Measurements from ENCODE around the gene NR0B2.
A peak's percentile ranks its signal among the peaks of the same experiment; 100 is the strongest.
"Not testable (repeated sequence)": the region's sequence is repeated elsewhere in the genome, so short reads cannot be mapped to it uniquely, and the experiment has no call there.

The NR0B2 gene

GRCh38 chr1:26889551-26890466 is 24.0 kb downstream of the NR0B2 start, which contains the start of gene GPN2:
GPN2 (minus strand) TSS chr1:26890283; CDS start chr1:26890096, 187 bp downstream.
- H3K4me3 ChIP-seq (ENCODE audit: low read length in 2 of 2): peak within 1 kb of the TSS; percentile 94 to 97
- no peaks in the 10 kb centered on the region for H3K27me3 ChIP-seq (ENCODE audit: control insufficient read depth in 1 of 2, insufficient read depth in 2 of 2, low read length in 2 of 2)
- peak within 1 kb of the TSS; percentile 93 for H3K27ac ChIP-seq (ENCODE audit: low read length)
- H3K4me1 ChIP-seq (ENCODE audit: control insufficient read depth, insufficient read depth, low read length): peaks cover 18% of the 10 kb centered on the region
- peaks cover 41 to 52% of the 10 kb centered on the region in 2 donors for H3K36me3 ChIP-seq (ENCODE audit: control insufficient read depth in 2 of 2, insufficient read depth in 2 of 2, low read length in 2 of 2)
- peak within 1 kb of the TSS; percentile 84 to 96 for H3K9ac ChIP-seq (ENCODE audit: low read length in 2 of 2)
- no peaks in the 10 kb centered on the region for H3K9me3 ChIP-seq (ENCODE audit: control insufficient read depth in 2 of 2, low read length in 2 of 2)

- H3K4me3 ChIP-seq (ENCODE audit: low read length in 2 of 2): no peak overlapping the region
- H3K27ac ChIP-seq (ENCODE audit: low read length): no peak overlapping the region
- peaks cover 43 to 52% of the 10 kb centered on the region in 2 donors for H3K36me3 ChIP-seq (ENCODE audit: control insufficient read depth in 2 of 2, insufficient read depth in 2 of 2, low read length in 2 of 2)
- H3K9ac ChIP-seq (ENCODE audit: low read length in 2 of 2): no peak overlapping the region
- no peaks in the 10 kb centered on the region for H3K27me3 ChIP-seq (ENCODE audit: control insufficient read depth in 1 of 2, insufficient read depth in 2 of 2, low read length in 2 of 2)
- peaks cover 18% of the 10 kb centered on the region for H3K4me1 ChIP-seq (ENCODE audit: control insufficient read depth, insufficient read depth, low read length)
- H3K9me3 ChIP-seq (ENCODE audit: control insufficient read depth in 2 of 2, low read length in 2 of 2): no peaks in the 10 kb centered on the region
Measured at GRCh38 chr1:26888231-26888630, 25.5 kb downstream of the NR0B2 start.

GRCh38 chr1:26887125-26887524 is 26.6 kb downstream of the NR0B2 start:
- H3K4me1 ChIP-seq (ENCODE audit: control insufficient read depth, insufficient read depth, low read length): peaks cover 18% of the 10 kb centered on the region
- no peaks in the 10 kb centered on the region for H3K9me3 ChIP-seq (ENCODE audit: control insufficient read depth in 2 of 2, low read length in 2 of 2)
- H3K27me3 ChIP-seq (ENCODE audit: control insufficient read depth in 1 of 2, insufficient read depth in 2 of 2, low read length in 2 of 2): no peaks in the 10 kb centered on the region
- H3K27ac ChIP-seq (ENCODE audit: low read length): no peak overlapping the region
- H3K9ac ChIP-seq (ENCODE audit: low read length in 2 of 2): no peak overlapping the region
- H3K36me3 ChIP-seq (ENCODE audit: control insufficient read depth in 2 of 2, insufficient read depth in 2 of 2, low read length in 2 of 2): peaks cover 43 to 52% of the 10 kb centered on the region in 2 donors
- no peak overlapping the region for H3K4me3 ChIP-seq (ENCODE audit: low read length in 2 of 2)

GRCh38 chr1:26882696-26883463 is 30.9 kb downstream of the NR0B2 start:
- Histone ChIP-seq H3K4me1 (ENCODE audit: control insufficient read depth, insufficient read depth, low read length) (peaks cover under 1% of the 10 kb centered on the region), H3K36me3 (ENCODE audit: control insufficient read depth in 2 of 2, insufficient read depth in 2 of 2, low read length in 2 of 2) (peaks cover 49 to 61% of the 10 kb centered on the region in 2 donors), H3K4me3 (ENCODE audit: low read length in 2 of 2) (no peak overlapping the region), H3K9ac (ENCODE audit: low read length in 2 of 2) (no peak overlapping the region), H3K27ac (ENCODE audit: low read length) (no peak overlapping the region), H3K27me3 (ENCODE audit: control insufficient read depth in 1 of 2, insufficient read depth in 2 of 2, low read length in 2 of 2) (no peaks in the 10 kb centered on the region), H3K9me3 (ENCODE audit: control insufficient read depth in 2 of 2, low read length in 2 of 2) (no peaks in the 10 kb centered on the region)

- H3K4me1 ChIP-seq (ENCODE audit: control insufficient read depth, insufficient read depth, low read length); H3K9ac ChIP-seq (ENCODE audit: low read length in 2 of 2); H3K27me3 ChIP-seq (ENCODE audit: control insufficient read depth in 1 of 2, insufficient read depth in 2 of 2, low read length in 2 of 2); H3K4me3 ChIP-seq (ENCODE audit: low read length in 2 of 2); H3K27ac ChIP-seq (ENCODE audit: low read length); H3K9me3 ChIP-seq (ENCODE audit: control insufficient read depth in 2 of 2, low read length in 2 of 2): not testable (repeated sequence)
- peaks cover 57 to 60% of the 10 kb centered on the region in 2 donors for H3K36me3 ChIP-seq (ENCODE audit: control insufficient read depth in 2 of 2, insufficient read depth in 2 of 2, low read length in 2 of 2)
Measured at GRCh38 chr1:26881611-26882010, 32.2 kb downstream of the NR0B2 start.

DNA sequence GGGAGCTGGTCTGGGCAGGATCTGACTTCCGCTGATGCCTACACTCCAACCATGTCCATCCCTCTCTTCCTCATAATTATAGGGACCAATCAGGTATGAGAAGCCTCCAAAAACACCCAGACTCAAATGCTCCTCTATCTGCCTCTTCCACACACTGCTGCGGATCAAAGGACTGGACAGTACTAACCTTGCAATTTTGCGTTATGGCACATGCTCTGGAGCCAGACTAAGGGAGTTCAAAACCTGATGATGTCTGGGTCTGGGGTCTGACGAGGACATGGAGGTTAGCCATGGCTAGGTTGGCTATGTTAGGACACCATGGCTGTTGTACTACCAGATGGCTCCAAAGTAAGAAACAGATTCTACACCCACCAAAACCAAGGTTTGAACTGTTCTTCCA is 34.0 kb downstream of the NR0B2 start:
- H3K27ac ChIP-seq (ENCODE audit: low read length): no peak overlapping the region
- no peak overlapping the region for H3K4me3 ChIP-seq (ENCODE audit: low read length in 2 of 2)
- peaks cover 4% of the 10 kb centered on the region for H3K4me1 ChIP-seq (ENCODE audit: control insufficient read depth, insufficient read depth, low read length)
- H3K9ac ChIP-seq (ENCODE audit: low read length in 2 of 2): no peak overlapping the region
- H3K36me3 ChIP-seq (ENCODE audit: control insufficient read depth in 2 of 2, insufficient read depth in 2 of 2, low read length in 2 of 2): peaks cover 44 to 46% of the 10 kb centered on the region in 2 donors
- H3K9me3 ChIP-seq (ENCODE audit: control insufficient read depth in 2 of 2, low read length in 2 of 2): no peaks in the 10 kb centered on the region
- H3K27me3 ChIP-seq (ENCODE audit: control insufficient read depth in 1 of 2, insufficient read depth in 2 of 2, low read length in 2 of 2): no peaks in the 10 kb centered on the region

- peaks cover 23 to 27% of the 10 kb centered on the region in 2 donors for H3K36me3 ChIP-seq (ENCODE audit: control insufficient read depth in 2 of 2, insufficient read depth in 2 of 2, low read length in 2 of 2)
- H3K4me1 ChIP-seq (ENCODE audit: control insufficient read depth, insufficient read depth, low read length): peaks cover 4% of the 10 kb centered on the region
- no peaks in the 10 kb centered on the region for H3K9me3 ChIP-seq (ENCODE audit: control insufficient read depth in 2 of 2, low read length in 2 of 2)
- no peak overlapping the region for H3K27ac ChIP-seq (ENCODE audit: low read length)
- no peaks in the 10 kb centered on the region for H3K27me3 ChIP-seq (ENCODE audit: control insufficient read depth in 1 of 2, insufficient read depth in 2 of 2, low read length in 2 of 2)
- no peak overlapping the region for H3K4me3 ChIP-seq (ENCODE audit: low read length in 2 of 2)
- peak overlapping the region in 1 of 2 donors; percentile 13 for H3K9ac ChIP-seq (ENCODE audit: low read length in 2 of 2)
Measured at GRCh38 chr1:26877326-26877725, 36.4 kb downstream of the NR0B2 start.

GRCh38 chr1:26874896-26875295 is 38.9 kb downstream of the NR0B2 start:
- Histone ChIP-seq H3K27ac (ENCODE audit: low read length) (no peak overlapping the region), H3K36me3 (ENCODE audit: control insufficient read depth in 2 of 2, insufficient read depth in 2 of 2, low read length in 2 of 2) (peaks cover 14 to 15% of the 10 kb centered on the region in 2 donors), H3K4me1 (ENCODE audit: control insufficient read depth, insufficient read depth, low read length) (peaks cover 4% of the 10 kb centered on the region), H3K9ac (ENCODE audit: low read length in 2 of 2) (no peak overlapping the region), H3K27me3 (ENCODE audit: control insufficient read depth in 1 of 2, insufficient read depth in 2 of 2, low read length in 2 of 2) (no peaks in the 10 kb centered on the region), H3K9me3 (ENCODE audit: control insufficient read depth in 2 of 2, low read length in 2 of 2) (no peaks in the 10 kb centered on the region), H3K4me3 (ENCODE audit: low read length in 2 of 2) (no peak overlapping the region)

- not testable (repeated sequence) for H3K4me3 ChIP-seq (ENCODE audit: low read length in 2 of 2); H3K27me3 ChIP-seq (ENCODE audit: control insufficient read depth in 1 of 2, insufficient read depth in 2 of 2, low read length in 2 of 2); H3K27ac ChIP-seq (ENCODE audit: low read length); H3K9me3 ChIP-seq (ENCODE audit: control insufficient read depth in 2 of 2, low read length in 2 of 2); H3K4me1 ChIP-seq (ENCODE audit: control insufficient read depth, insufficient read depth, low read length); H3K9ac ChIP-seq (ENCODE audit: low read length in 2 of 2); H3K36me3 ChIP-seq (ENCODE audit: control insufficient read depth in 2 of 2, insufficient read depth in 2 of 2, low read length in 2 of 2)
Measured at GRCh38 chr1:26873097-26873496, 40.7 kb downstream of the NR0B2 start.

- no peaks in the 10 kb centered on the region for H3K27me3 ChIP-seq (ENCODE audit: control insufficient read depth in 1 of 2, insufficient read depth in 2 of 2, low read length in 2 of 2)
- H3K36me3 ChIP-seq (ENCODE audit: control insufficient read depth in 2 of 2, insufficient read depth in 2 of 2, low read length in 2 of 2): no peaks in the 10 kb centered on the region
- peaks cover 24% of the 10 kb centered on the region for H3K4me1 ChIP-seq (ENCODE audit: control insufficient read depth, insufficient read depth, low read length)
- peak overlapping the region; percentile 93 to 98 for H3K9ac ChIP-seq (ENCODE audit: low read length in 2 of 2)
- H3K27ac ChIP-seq (ENCODE audit: low read length): peak overlapping the region; percentile 96
- H3K9me3 ChIP-seq (ENCODE audit: control insufficient read depth in 2 of 2, low read length in 2 of 2): no peaks in the 10 kb centered on the region
- H3K4me3 ChIP-seq (ENCODE audit: low read length in 2 of 2): peak overlapping the region; percentile 86 to 88
Measured at GRCh38 chr1:26864610-26865480, 48.9 kb downstream of the NR0B2 start.

Measured in stomach smooth muscle (tissue), 2 donors.